ENCODE data around the gene SEMA5A.

- TF ChIP-seq CTCF (IDR thresholded peaks at IDR 0.05), result no peak
- TF ChIP-seq SIN3A (IDR thresholded peaks at IDR 0.05; ENCODE audit: borderline replicate concordance, insufficient read depth, low read depth, low read length), result no peak
- TF ChIP-seq TCF7L2 (IDR thresholded peaks at IDR 0.05; ENCODE audit: low read depth, low read length), result no peak
- no peak for TF ChIP-seq REST (IDR thresholded peaks at IDR 0.05; ENCODE audit: insufficient read depth in 1 of 2, low read depth in 2 of 2, low read length in 1 of 2)
Measured at GRCh38 chr5:9284781-9285307, 261.0 kb downstream of the SEMA5A start.
